GM13976 (cell line): ENCODE data around the gene SPPL3.

Source experiments
- DNase-seq: peaks from one replicate; pipeline ENCODE4 v3.0.0; 2012; ENCODE audit warnings: low spot score
- CTCF ChIP-seq: IDR thresholded peaks from 2 replicates; pipeline ENCODE4 v1.5.1; 2012; ENCODE audit warnings: borderline replicate concordance, mild to moderate bottlenecking; ENCODE audit not compliant: insufficient read depth; ENCODE audit errors: extremely low read depth, missing control alignments, control extremely low read depth
- in situ Hi-C: fragments of 300-500 bp; cut with MboI; formaldehyde crosslinking; loops from one replicate; pipeline ENCODE4 v1.12.0; 2022; ENCODE audit warnings: low sequenced_read_pairs, mixed read lengths, inconsistent platforms; ENCODE audit not compliant: unreplicated experiment

The SPPL3 gene

GRCh38 chr12:120740871-120741270 lies 163.3 kb downstream of the SPPL3 start:
- in situ Hi-C loops: no loop called here
- TF ChIP-seq CTCF: no peak
- peak; percentile 24 for DNase-seq

GRCh38 chr12:120739821-120740613 lies 164.1 kb downstream of the SPPL3 start:
- no peak for TF ChIP-seq CTCF
- in situ Hi-C loops: no loop called here

GRCh38 chr12:120739031-120739762 lies 165.0 kb downstream of the SPPL3 start:
- in situ Hi-C loops: no loop called here
- TF ChIP-seq CTCF: no peak
- DNase-seq: peak; percentile 24

More at GRCh38 chr12:120739821-120740613, 164.1 kb downstream of the SPPL3 start:
- peak; percentile 30 for DNase-seq

GRCh38 chr12:120738252-120739030 lies 165.7 kb downstream of the SPPL3 start:
- DNase-seq: peak; percentile 17
- no peak for TF ChIP-seq CTCF
- in situ Hi-C loops: no loop called here

GRCh38 chr12:120737557-120738251 lies 166.5 kb downstream of the SPPL3 start:
- in situ Hi-C loops: no loop called here
- no peak for TF ChIP-seq CTCF
- DNase-seq: peak; percentile 33
